Measurements from ENCODE around the gene POLN. TPM values are rescaled to one million over a fixed set of nuclear protein-coding genes. Genes with fewer than 3 reads are reported as not detected.

POLN gene
- total RNA-seq, 2 experiments from 2014 or later: 2.1 to 2.3 TPM

GRCh38 chr4:2116687-2117400 is 125.1 kb downstream of the POLN start:
- Mint-ChIP-seq H3K27ac (no peak overlapping the region), H3K4me1 (ENCODE audit: low read depth) (no peaks in the 10 kb centered on the region), H3K36me3 (ENCODE audit: low read depth) (no peaks in the 10 kb centered on the region), H3K27me3 (peaks cover 5% of the 10 kb centered on the region), H3K4me3 (no peak overlapping the region), H3K9me3 (no peaks in the 10 kb centered on the region)
- Histone ChIP-seq H3K27ac (ENCODE audit: low read depth in 1 of 2, low read length in 2 of 2) (no peak overlapping the region), H3K4me1 (ENCODE audit: insufficient read depth, low read length) (no peaks in the 10 kb centered on the region), H3K4me3 (ENCODE audit: low read length) (no peak overlapping the region), H3K27me3 (ENCODE audit: control insufficient read depth in 1 of 2, insufficient read depth in 2 of 2, low read length in 2 of 2) (no peaks in the 10 kb centered on the region), H3K36me3 (ENCODE audit: insufficient read depth, low read length) (no peaks in the 10 kb centered on the region), H3K9me3 (ENCODE audit: control insufficient read depth in 1 of 2, insufficient read depth in 1 of 2, low read length in 2 of 2) (no peaks in the 10 kb centered on the region)
- intact Hi-C loops (cut with DNase I, micrococcal nuclease): no loop called here
- ChIA-PET POLR2A (no interaction called here), CTCF (no interaction called here)
- TF ChIP-seq, protein P1, sequence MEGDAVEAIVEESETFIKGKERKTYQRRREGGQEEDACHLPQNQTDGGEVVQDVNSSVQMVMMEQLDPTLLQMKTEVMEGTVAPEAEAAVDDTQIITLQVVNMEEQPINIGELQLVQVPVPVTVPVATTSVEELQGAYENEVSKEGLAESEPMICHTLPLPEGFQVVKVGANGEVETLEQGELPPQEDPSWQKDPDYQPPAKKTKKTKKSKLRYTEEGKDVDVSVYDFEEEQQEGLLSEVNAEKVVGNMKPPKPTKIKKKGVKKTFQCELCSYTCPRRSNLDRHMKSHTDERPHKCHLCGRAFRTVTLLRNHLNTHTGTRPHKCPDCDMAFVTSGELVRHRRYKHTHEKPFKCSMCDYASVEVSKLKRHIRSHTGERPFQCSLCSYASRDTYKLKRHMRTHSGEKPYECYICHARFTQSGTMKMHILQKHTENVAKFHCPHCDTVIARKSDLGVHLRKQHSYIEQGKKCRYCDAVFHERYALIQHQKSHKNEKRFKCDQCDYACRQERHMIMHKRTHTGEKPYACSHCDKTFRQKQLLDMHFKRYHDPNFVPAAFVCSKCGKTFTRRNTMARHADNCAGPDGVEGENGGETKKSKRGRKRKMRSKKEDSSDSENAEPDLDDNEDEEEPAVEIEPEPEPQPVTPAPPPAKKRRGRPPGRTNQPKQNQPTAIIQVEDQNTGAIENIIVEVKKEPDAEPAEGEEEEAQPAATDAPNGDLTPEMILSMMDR (IDR thresholded peaks at IDR 0.05): no peak
- DNase-seq (no peak), ATAC-seq (ENCODE audit: poor library complexity) (no peak)

DNA sequence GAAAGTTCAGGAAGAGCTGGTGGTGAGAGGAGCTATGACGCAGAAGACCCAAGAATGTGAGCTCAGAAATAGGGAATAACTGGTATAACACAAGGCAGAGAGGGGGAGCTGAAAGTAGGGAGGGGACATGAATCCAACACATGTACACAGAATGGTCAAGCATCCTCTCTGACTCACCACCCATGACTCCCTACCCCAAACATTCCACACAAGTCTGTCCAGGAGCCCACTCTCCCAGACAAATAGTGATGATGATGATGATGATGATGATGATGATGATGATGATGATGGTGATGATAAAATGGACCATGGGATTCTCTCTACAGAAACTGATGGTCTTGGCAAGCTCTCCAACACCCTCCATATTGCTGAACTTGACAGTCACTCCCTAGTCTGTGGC is 136.4 kb downstream of the POLN start:
- ChIA-PET POLR2A (no interaction called here), CTCF (no interaction called here)
- TF ChIP-seq, protein P1 (IDR thresholded peaks at IDR 0.05): no peak
- Mint-ChIP-seq H3K36me3 (ENCODE audit: low read depth) (peaks cover 6% of the 10 kb centered on the region), H3K27me3 (peaks cover 6% of the 10 kb centered on the region), H3K4me1 (ENCODE audit: low read depth) (no peaks in the 10 kb centered on the region), H3K9me3 (peaks cover 9% of the 10 kb centered on the region), H3K27ac (no peak overlapping the region), H3K4me3 (no peak overlapping the region)
- Histone ChIP-seq H3K36me3 (ENCODE audit: insufficient read depth, low read length) (no peaks in the 10 kb centered on the region), H3K27me3 (ENCODE audit: control insufficient read depth in 1 of 2, insufficient read depth in 2 of 2, low read length in 2 of 2) (peaks cover 0 to 2% of the 10 kb centered on the region in 2 experiments), H3K4me1 (ENCODE audit: insufficient read depth, low read length) (no peaks in the 10 kb centered on the region), H3K27ac (ENCODE audit: low read depth in 1 of 2, low read length in 2 of 2) (no peak overlapping the region), H3K4me3 (ENCODE audit: low read length) (no peak overlapping the region), H3K9me3 (ENCODE audit: control insufficient read depth in 1 of 2, insufficient read depth in 1 of 2, low read length in 2 of 2) (peaks cover 19 to 27% of the 10 kb centered on the region in 2 experiments)
- ATAC-seq (ENCODE audit: poor library complexity) (no peak), DNase-seq (no peak)
- intact Hi-C loops (cut with DNase I, micrococcal nuclease): no loop called here

GRCh38 chr4:2104556-2105345 is 137.2 kb downstream of the POLN start:
- H3K27ac Mint-ChIP-seq: no peak overlapping the region
- H3K27me3 ChIP-seq (ENCODE audit: control insufficient read depth in 1 of 2, insufficient read depth in 2 of 2, low read length in 2 of 2): peaks cover 0 to 2% of the 10 kb centered on the region in 2 experiments
- POLR2A ChIA-PET: no interaction called here

More at GRCh38 chr4:2104556-2105345, 137.2 kb downstream of the POLN start:
- intact Hi-C loops (cut with DNase I, micrococcal nuclease): loop anchor here in 1 of 2 experiments (5.0 kb wide), 1 partner anchor 632 kb away; no protein-coding TSS in a partner anchor
- H3K36me3 ChIP-seq (ENCODE audit: insufficient read depth, low read length): no peaks in the 10 kb centered on the region
- TF ChIP-seq, protein P1 (IDR thresholded peaks at IDR 0.05): no peak
- H3K9me3 Mint-ChIP-seq: peaks cover 9% of the 10 kb centered on the region
- no peak for DNase-seq
- no peak overlapping the region for H3K27ac ChIP-seq (ENCODE audit: low read depth in 1 of 2, low read length in 2 of 2)
- no peak overlapping the region for H3K4me3 ChIP-seq (ENCODE audit: low read length)
- no peaks in the 10 kb centered on the region for H3K4me1 Mint-ChIP-seq (ENCODE audit: low read depth)
- H3K9me3 ChIP-seq (ENCODE audit: control insufficient read depth in 1 of 2, insufficient read depth in 1 of 2, low read length in 2 of 2): peaks cover 19 to 27% of the 10 kb centered on the region in 2 experiments
- no peak for ATAC-seq (ENCODE audit: poor library complexity)
- no peak overlapping the region for H3K4me3 Mint-ChIP-seq
- H3K27me3 Mint-ChIP-seq: peaks cover 4% of the 10 kb centered on the region
- peaks cover 6% of the 10 kb centered on the region for H3K36me3 Mint-ChIP-seq (ENCODE audit: low read depth)
- CTCF ChIA-PET: no interaction called here
- no peaks in the 10 kb centered on the region for H3K4me1 ChIP-seq (ENCODE audit: insufficient read depth, low read length)
